Breast epithelium (tissue), 4 donors: ENCODE measurements around the gene IL17RD. TPM values are rescaled to one million over a fixed set of nuclear protein-coding genes. Genes with fewer than 3 reads are reported as not detected.

ENCODE experiments used
- DNase-seq, 2 donors: peaks; one replicate each; pipeline ENCODE4 v3.0.0-alpha.2; 2019; ENCODE audit warnings: low spot score in 2 of 2
- H3K27ac ChIP-seq, 2 donors: fragments of 200-600 bp; sonication (generic) in 1 of 2; one replicate each; pipeline ENCODE4 v1.5.1; 2016 to 2019; ENCODE audit warnings: mild to moderate bottlenecking in 1 of 2
- H3K27me3 ChIP-seq, 2 donors: fragments of 200-600 bp; sonication (generic) in 1 of 2; one replicate each; pipeline versions ENCODE4 v1.5.1 to v1.6.0; 2017 to 2019; ENCODE audit warnings: control low read depth in 1 of 2, mild to moderate bottlenecking in 1 of 2
- H3K36me3 ChIP-seq: fragments of 200-600 bp; one replicate; pipeline ENCODE4 v1.5.1; 2019
- H3K4me1 ChIP-seq, 2 donors: fragments of 200-600 bp; sonication (generic); one replicate each; pipeline ENCODE4 v1.5.1; 2016 to 2019; ENCODE audit warnings: control low read depth in 1 of 2
- H3K4me3 ChIP-seq, 3 donors: fragments of 200-600 bp; sonication (generic); 1 replicate in 2 of 3; 2 replicates in 1 of 3; pipeline ENCODE4 v1.5.1; 2016 to 2019; ENCODE audit warnings: mild to moderate bottlenecking in 3 of 3, moderate library complexity in 2 of 3
- H3K9me3 ChIP-seq, 2 donors: fragments of 200-600 bp; sonication (generic) in 1 of 2; one replicate each; pipeline ENCODE4 v1.5.1; 2016 to 2019; ENCODE audit warnings: control low read depth in 1 of 2
- CTCF ChIP-seq, 3 donors: fragments of 450-650 bp; IDR thresholded peaks; one replicate each; pipeline ENCODE4 v1.5.1; 2016 to 2017; ENCODE audit warnings: antibody characterized with exemption in 3 of 3, mild to moderate bottlenecking in 3 of 3, moderate library complexity in 3 of 3
- POLR2A ChIP-seq: fragments of 450-650 bp; IDR thresholded peaks from one replicate; pipeline ENCODE4 v1.6.1; 2016; ENCODE audit warnings: antibody characterized with exemption, mild to moderate bottlenecking, moderate library complexity
- POLR2AphosphoS5 ChIP-seq, 3 donors: sonication (generic); formaldehyde crosslinking; IDR thresholded peaks; one replicate each; pipeline ENCODE4 v1.6.1; 2017; ENCODE audit warnings: antibody characterized with exemption in 3 of 3
- intact Hi-C: fragments of 100-400 bp; cut with DNase I; formaldehyde crosslinking; loops from one replicate; pipeline ENCODE4 v1.15.1; 2023; ENCODE audit warnings: low total_unique reads
- total RNA-seq, 3 donors: library from RNA; depleted of rRNA; stranded (reverse); fragments of >200 nt; gene quantifications; one replicate each; pipeline ENCODE4 v1.1.0, GENCODE V29; 2016

Gene IL17RD
- total RNA-seq, 3 donors from 2014 or later, result 3.0 to 31.8 (median 31.0) TPM

- Histone ChIP-seq H3K4me3 (no peak overlapping the region), H3K27me3 (no peaks in the 10 kb centered on the region), H3K27ac (no peak overlapping the region), H3K4me1 (no peaks in the 10 kb centered on the region), H3K36me3 (no peaks in the 10 kb centered on the region), H3K9me3 (no peaks in the 10 kb centered on the region)
- no peak for TF ChIP-seq POLR2A
- no peak for TF ChIP-seq CTCF (IDR thresholded peaks at IDR 0.05)
- no peak for TF ChIP-seq POLR2AphosphoS5 (IDR thresholded peaks at IDR 0.05)
- intact Hi-C loops, result no loop called here
- DNase-seq, result no peak
These were observed 52.9 kb downstream of the IL17RD start for GRCh38 chr3:57112206-57112605.

GRCh38 chr3:57110798-57111197 is 54.4 kb downstream of the IL17RD start:
- H3K27ac ChIP-seq, result peak overlapping the region in 1 of 2 donors; percentile 55
- H3K4me3 ChIP-seq, result no peak overlapping the region
- H3K9me3 ChIP-seq, result no peaks in the 10 kb centered on the region
- no peaks in the 10 kb centered on the region for H3K4me1 ChIP-seq
- DNase-seq, result no peak
- intact Hi-C loops, result no loop called here
- TF ChIP-seq POLR2AphosphoS5 (IDR thresholded peaks at IDR 0.05), result no peak
- TF ChIP-seq POLR2A, result no peak
- no peak for TF ChIP-seq CTCF (IDR thresholded peaks at IDR 0.05)
- no peaks in the 10 kb centered on the region for H3K27me3 ChIP-seq
- H3K36me3 ChIP-seq, result no peaks in the 10 kb centered on the region

GRCh38 chr3:57110214-57110613 is 54.9 kb downstream of the IL17RD start:
- H3K36me3 ChIP-seq, result no peaks in the 10 kb centered on the region
- H3K9me3 ChIP-seq, result no peaks in the 10 kb centered on the region
- TF ChIP-seq POLR2A (no peak), POLR2AphosphoS5 (IDR thresholded peaks at IDR 0.05) (no peak), CTCF (IDR thresholded peaks at IDR 0.05) (no peak)
- DNase-seq, result no peak
- no peak overlapping the region for H3K4me3 ChIP-seq
- H3K27ac ChIP-seq, result peak overlapping the region; percentile 20 to 55
- intact Hi-C loops, result no loop called here
- H3K27me3 ChIP-seq, result no peaks in the 10 kb centered on the region
- H3K4me1 ChIP-seq, result no peaks in the 10 kb centered on the region

- DNase-seq, result no peak
- H3K4me3 ChIP-seq, result peak overlapping the region in 1 of 3 donors; percentile 12
- H3K9me3 ChIP-seq, result no peaks in the 10 kb centered on the region
- TF ChIP-seq POLR2A (no peak), POLR2AphosphoS5 (IDR thresholded peaks at IDR 0.05) (no peak), CTCF (IDR thresholded peaks at IDR 0.05) (no peak)
- intact Hi-C loops, result no loop called here
- peak overlapping the region; percentile 20 to 55 for H3K27ac ChIP-seq
- H3K27me3 ChIP-seq, result no peaks in the 10 kb centered on the region
- H3K4me1 ChIP-seq, result no peaks in the 10 kb centered on the region
- H3K36me3 ChIP-seq, result no peaks in the 10 kb centered on the region
These were observed 55.5 kb downstream of the IL17RD start for GRCh38 chr3:57109437-57110199.

GRCh38 chr3:57108684-57109083 is 56.5 kb downstream of the IL17RD start:
- H3K27me3 ChIP-seq, result no peaks in the 10 kb centered on the region
- TF ChIP-seq POLR2AphosphoS5 (IDR thresholded peaks at IDR 0.05) (no peak), POLR2A (no peak), CTCF (IDR thresholded peaks at IDR 0.05) (no peak)
- no peaks in the 10 kb centered on the region for H3K9me3 ChIP-seq
- H3K27ac ChIP-seq, result peak overlapping the region; percentile 20 to 42
- intact Hi-C loops, result no loop called here
- DNase-seq, result no peak
- no peak overlapping the region for H3K4me3 ChIP-seq
- H3K36me3 ChIP-seq, result no peaks in the 10 kb centered on the region
- H3K4me1 ChIP-seq, result no peaks in the 10 kb centered on the region
